Fibroblast of the aortic adventitia (primary cell): ENCODE data around the gene STRBP. TPM values are rescaled to one million over a fixed set of nuclear protein-coding genes. Genes with fewer than 3 reads are reported as not detected.
A peak's percentile ranks its signal among the peaks of the same experiment; 100 is the strongest.

ENCODE experiments used
- DNase-seq: peaks from one replicate; pipeline ENCODE4 v3.0.0-alpha.2; 2010; ENCODE audit warnings: low read depth
- H3K4me3 ChIP-seq: 2 replicates; pipeline ENCODE4 v1.5.1; 2011; ENCODE audit warnings: low read depth, mild to moderate bottlenecking, control low read depth, low read length, moderate library complexity
- CTCF ChIP-seq: IDR thresholded peaks from 2 replicates; pipeline ENCODE4 v1.5.1; 2011; ENCODE audit warnings: mild to moderate bottlenecking, low read length, control low read depth, inconsistent platforms; ENCODE audit not compliant: insufficient read depth
- total RNA-seq: library from RNA; depleted of rRNA; stranded (reverse); fragments of >200 nt; gene quantifications from 2 replicates; pipeline ENCODE4 v1.2.3, GENCODE V29; 2012; ENCODE audit warnings: low replicate concordance

STRBP gene
- total RNA-seq, 1 donor, result 2.6 TPM

- TF ChIP-seq CTCF, result no peak
- DNase-seq, result peak; percentile 68
Measured at GRCh38 chr9:123090198-123090896, 178.0 kb downstream of the STRBP start.

GRCh38 chr9:123089790-123090189 is 178.6 kb downstream of the STRBP start:
- no peak for DNase-seq
- no peak for TF ChIP-seq CTCF
- no peak overlapping the region for H3K4me3 ChIP-seq

More at GRCh38 chr9:123090198-123090896, 178.0 kb downstream of the STRBP start:
- H3K4me3 ChIP-seq, result no peak overlapping the region

- TF ChIP-seq CTCF, result no peak
Measured at GRCh38 chr9:123089040-123089439, 179.3 kb downstream of the STRBP start.

GRCh38 chr9:123087359-123087888 is 181.0 kb downstream of the STRBP start:
- H3K4me3 ChIP-seq, result no peak overlapping the region
- DNase-seq, result no peak
- TF ChIP-seq CTCF, result no peak

More at GRCh38 chr9:123089040-123089439, 179.3 kb downstream of the STRBP start:
- H3K4me3 ChIP-seq, result no peak overlapping the region
- no peak for DNase-seq

GRCh38 chr9:123085916-123086315 is 182.5 kb downstream of the STRBP start:
- H3K4me3 ChIP-seq, result no peak overlapping the region
- no peak for TF ChIP-seq CTCF
- DNase-seq, result no peak

GRCh38 chr9:123084256-123084655 is 184.1 kb downstream of the STRBP start:
- no peak for TF ChIP-seq CTCF
- no peak for DNase-seq
- H3K4me3 ChIP-seq, result no peak overlapping the region
